NCI-H146 (cell line): Measurements from ENCODE around the gene COL6A2.
"Not testable (repeated sequence)": the region's sequence is repeated elsewhere in the genome, so short reads cannot be mapped to it uniquely, and the experiment has no call there.

Experiments used
- DNase-seq: peaks from one replicate; lab custom pipeline; 2025; lab: John Stamatoyannopoulos, UW

The COL6A2 gene

DNA sequence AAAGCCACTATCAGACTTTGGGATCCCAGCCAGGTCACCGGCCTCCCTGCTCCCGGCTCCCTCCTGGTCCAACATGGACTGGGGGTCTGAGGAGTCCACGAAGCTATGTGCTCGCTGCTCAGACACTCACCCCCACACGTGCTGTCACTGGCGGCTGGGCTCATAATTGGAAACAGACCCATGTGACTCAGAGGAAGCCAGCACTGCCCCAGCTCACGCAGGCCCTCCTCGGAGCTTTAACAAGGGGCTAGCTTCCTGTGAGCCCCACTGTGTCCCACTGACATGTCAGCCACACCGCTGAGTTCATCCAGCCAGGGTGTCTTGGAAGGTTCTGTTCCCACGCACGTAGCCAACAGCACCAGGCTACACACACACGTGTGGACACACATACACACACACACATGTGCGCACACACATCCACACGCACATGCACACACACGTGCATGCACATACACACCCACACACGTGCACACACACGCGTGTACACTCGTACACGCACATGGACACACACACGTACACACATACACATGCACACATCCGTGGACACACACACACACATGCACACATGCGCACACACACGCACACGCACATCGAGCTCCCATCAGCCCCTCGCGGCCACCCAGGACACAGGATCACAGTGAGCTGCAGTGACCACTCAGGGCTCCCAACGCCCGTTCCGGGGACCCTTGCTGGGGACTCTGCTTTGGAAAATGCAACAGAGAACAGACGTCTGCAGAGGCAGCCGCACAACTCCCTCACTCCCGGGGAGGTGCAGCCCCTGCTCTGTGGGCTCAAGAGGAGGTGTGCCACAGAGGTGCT lies 18.4 kb upstream of the COL6A2 start:
- no peak for DNase-seq

DNA sequence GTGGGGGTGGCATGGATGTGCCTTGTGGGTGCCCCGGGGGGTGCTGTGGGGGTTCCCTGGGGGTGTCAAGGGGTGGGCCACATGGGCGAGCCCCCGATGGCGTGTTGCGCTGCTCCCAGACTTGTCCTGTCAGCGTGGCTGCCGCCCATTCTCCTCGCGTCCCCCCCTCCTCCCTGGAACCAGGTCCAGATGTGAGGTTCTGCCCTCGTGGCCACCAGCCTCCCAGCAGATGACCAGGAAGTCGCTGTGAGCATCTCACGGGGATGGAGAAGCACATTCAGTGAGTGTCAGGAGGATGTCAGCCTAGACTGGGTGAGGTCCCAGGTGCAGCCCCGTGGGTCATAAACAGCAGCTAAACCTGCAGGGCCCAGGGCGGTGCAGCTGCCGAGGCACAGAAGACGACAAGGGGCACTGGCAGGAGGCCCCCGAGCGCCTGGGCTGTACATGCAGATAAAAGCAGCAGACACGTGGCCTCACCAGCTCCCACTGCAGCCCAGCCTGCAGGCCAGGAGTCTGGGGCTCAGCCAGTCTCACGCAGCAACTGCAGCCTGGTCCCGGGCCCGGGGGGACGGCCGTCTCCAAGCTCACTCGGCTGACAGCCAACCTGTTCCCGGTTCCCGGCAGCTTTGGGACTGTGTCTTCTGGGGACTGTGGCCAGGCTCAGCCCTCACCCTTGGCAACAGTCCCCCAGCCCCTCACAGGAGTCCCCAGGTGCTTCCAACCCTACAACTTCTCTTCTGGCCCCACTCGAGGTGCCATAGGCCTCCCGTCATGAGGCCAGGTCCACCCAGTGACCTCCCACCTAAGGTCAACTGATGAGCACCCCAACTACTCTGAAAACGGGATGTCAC lies 17.5 kb upstream of the COL6A2 start:
- no peak for DNase-seq

- DNase-seq = no peak
Measured at GRCh38 chr21:46081022-46081861, 16.7 kb upstream of the COL6A2 start.

GRCh38 chr21:46081862-46082712 lies 15.8 kb upstream of the COL6A2 start:
- DNase-seq = no peak

DNA sequence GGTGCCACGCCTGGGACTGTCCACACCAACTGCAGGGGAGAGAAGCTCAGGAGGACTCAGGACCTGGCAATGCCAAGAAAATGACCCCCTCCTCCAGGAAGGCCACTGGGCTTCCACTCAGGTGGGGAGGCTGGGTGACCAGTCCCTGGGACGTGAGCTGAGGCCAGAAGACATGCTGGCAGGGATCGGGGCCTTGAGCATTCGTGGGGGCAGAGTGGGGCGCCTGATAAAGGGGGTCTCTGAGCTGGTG lies 15.3 kb upstream of the COL6A2 start:
- no peak for DNase-seq

- DNase-seq = no peak
Measured at GRCh38 chr21:46082963-46083790, 14.7 kb upstream of the COL6A2 start.

DNA sequence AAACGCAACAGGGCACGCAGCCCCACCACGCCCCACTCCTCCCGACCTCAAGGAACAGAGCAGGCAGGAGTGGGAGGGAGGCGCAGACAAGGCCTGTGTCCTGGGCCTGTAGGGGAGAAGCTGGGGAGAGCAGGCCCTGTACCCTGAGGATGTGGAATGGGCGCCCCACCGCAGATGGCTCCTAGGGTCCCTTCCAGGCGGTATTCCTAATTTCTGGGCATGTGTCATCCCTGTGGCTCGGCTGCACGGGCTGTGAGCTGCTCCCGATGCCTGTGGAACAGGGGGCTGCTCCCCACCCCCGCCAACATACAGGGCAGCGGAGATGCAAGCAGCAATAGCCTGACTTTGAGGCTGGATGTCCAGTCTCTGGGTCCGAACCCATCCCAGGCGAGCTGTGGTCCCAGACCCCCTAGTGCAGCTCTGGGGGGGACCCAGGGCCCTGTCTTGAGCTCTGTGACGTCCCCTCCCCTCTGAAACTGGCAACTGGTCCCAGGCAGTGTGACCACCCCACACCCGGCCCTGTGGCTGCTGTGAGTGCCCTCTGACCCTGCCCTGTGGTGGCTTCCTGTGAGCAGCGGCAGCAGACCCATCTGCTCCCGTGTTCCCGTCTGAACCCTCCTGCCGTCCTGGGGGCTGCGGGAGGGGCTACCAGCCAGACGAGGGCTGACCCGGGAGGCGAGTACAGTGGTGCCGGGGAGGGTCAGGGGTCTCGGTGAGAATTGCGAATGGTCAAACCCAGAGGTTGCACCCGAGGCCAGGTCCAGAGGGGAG lies 13.9 kb upstream of the COL6A2 start:
- DNase-seq = no peak

DNA sequence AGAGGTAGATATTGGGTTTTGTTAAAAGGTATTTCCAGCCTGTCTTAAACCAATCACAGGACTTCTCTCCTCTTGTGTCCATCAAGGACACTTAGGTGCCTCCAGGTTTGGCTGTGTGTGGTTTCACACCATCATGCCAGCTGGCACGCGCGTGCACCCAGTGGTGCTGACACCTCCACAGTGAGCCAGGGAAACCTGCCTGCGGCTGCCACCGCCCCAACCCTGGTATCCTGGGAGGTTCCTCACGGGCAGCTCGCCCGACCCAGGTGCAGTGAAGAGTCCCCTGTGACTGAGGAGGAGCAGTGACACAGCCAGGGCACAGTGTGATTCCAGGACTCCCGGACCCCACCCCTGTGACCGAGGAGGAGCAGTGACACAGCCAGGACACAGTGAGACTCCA lies 13.2 kb upstream of the COL6A2 start:
- no peak for DNase-seq

- DNase-seq = not testable (repeated sequence)
Measured at GRCh38 chr21:46085259-46085658, 12.7 kb upstream of the COL6A2 start.

DNA sequence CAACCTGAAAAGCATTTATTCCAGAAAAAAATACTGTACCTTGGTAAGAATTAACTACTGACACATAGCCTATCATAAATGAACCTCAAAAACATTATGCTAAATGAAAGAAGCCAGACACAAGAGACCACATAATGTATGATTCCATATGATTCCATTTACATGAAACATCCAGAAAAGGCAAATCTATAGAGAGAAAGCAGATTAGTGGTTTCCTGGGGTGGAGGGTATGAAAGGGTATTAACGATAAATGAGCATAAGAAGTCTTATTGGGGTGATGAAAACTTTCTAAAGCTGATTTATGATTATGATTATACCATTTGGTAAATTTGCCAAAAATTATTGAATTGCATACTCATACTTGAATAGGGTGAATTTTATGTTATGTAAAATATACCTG lies 10.3 kb upstream of the COL6A2 start:
- DNase-seq = no peak

GRCh38 chr21:46088189-46088588 lies 9.7 kb upstream of the COL6A2 start:
- DNase-seq = no peak

DNA sequence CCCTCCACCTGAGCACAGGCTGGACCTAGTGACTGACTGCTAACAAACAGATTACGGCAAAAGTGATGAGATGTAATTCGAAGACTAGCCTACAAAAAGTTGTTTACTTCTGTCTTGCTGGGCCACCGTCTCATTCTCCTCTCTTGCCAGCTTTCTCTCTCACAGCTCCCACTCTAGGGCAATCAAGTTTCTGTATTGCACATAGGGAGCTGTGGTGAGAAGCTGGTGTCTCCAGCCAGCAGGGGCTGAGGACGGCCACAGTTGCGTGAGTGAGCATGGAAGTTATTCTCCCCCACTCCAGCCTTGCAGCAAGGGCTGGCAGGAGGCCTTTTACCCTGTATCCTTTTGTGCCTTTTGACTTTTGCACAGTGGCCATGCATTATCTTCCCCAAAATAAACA lies 8.6 kb upstream of the COL6A2 start:
- no peak for DNase-seq

GRCh38 chr21:46091118-46091517 lies 6.8 kb upstream of the COL6A2 start:
- no peak for DNase-seq

GRCh38 chr21:46091631-46092025 lies 6.3 kb upstream of the COL6A2 start:
- DNase-seq = no peak

DNA sequence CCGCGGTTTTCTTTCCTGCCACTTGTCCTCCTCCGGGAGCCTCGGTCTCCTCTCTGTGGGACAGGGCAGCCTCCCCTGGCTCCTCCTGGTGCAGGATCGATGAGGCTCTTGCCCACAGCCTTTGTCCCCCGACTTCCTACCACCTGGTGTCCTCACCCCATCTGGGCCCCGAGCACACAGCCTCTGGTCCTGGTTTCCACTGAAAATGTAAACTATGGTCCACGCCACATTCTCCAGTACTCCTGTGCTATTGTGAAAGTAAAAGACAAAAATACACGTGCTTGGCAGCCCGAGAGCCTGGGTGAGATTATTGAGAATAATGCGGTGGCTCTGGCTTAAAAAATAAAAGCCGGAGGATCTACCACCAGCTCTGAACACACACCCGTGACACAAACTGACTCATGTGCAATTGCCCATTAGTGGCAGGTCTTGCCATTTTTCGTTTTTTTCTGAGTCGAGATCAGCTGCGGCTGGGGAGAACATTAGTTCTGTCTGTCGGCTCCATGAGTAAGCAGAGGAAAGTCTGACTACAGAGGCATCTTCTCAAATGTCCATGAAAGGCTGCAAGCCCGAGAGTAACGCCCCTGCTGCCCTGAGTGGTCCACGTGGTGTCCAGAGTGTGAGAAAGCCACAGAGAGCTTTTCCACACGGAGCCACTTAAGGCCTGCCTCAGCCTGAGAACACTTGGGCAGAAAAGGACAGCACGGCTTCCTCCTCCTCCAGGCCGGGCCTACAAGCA lies 5.7 kb upstream of the COL6A2 start:
- DNase-seq = no peak

GRCh38 chr21:46092811-46093667 lies 4.9 kb upstream of the COL6A2 start:
- no peak for DNase-seq

DNA sequence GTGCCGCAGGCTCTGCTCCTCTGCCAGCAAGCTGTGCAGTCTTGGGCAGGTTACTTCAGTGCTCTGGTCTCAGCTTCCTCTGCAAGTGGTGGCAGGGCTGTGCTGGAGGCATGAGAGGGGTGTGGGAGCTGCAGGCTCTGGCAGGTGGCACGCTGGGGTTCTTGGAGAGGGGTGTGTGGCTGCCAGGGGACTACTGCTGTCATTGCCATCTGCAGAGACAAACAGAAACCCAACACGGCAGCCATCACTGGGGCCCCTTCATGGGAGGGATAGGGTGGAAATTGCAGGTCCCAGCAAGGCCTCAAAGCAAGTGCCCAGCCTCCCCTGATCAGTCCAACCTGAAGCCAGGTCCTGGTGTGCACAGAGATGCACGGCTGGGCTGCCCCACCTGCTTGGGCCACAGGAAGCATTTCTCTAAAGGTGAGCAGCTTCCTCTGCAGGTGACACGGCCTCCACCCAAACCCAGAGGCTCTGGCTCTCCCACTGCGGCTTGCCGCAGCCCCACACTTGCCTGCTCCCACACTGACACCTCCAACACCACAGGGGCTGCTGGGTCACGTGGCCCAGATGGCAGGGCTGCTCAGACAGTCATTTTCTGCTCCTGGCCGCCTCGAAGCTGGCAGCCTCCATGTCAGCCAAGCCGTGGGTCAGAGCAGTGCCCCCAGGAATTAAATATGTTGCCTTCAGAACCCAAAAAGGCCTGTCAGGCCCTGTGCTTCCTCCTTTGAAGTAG lies 4.1 kb upstream of the COL6A2 start:
- DNase-seq = no peak
